ENCODE measurements around the gene S100PBP.

DNA sequence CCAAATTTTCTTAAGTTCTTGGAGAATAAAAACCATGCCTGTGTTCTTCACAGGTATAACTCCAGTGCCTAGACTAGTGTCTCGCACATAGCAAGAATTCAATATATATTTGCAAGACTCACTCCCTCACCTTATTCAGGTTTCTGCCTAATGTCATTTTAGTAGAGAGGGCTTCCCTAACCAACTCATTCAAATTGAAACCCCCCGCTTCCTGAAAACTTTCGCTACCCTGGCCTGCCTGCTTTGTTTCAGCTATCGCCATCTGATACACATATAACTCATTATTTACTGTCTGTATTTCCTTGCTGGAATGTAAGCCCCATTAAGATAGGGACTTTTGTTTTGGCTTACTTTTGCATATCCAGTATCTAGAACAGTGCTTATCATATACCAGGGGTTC lies 8.9 kb upstream of the S100PBP start:
- TF ChIP-seq, protein P1, sequence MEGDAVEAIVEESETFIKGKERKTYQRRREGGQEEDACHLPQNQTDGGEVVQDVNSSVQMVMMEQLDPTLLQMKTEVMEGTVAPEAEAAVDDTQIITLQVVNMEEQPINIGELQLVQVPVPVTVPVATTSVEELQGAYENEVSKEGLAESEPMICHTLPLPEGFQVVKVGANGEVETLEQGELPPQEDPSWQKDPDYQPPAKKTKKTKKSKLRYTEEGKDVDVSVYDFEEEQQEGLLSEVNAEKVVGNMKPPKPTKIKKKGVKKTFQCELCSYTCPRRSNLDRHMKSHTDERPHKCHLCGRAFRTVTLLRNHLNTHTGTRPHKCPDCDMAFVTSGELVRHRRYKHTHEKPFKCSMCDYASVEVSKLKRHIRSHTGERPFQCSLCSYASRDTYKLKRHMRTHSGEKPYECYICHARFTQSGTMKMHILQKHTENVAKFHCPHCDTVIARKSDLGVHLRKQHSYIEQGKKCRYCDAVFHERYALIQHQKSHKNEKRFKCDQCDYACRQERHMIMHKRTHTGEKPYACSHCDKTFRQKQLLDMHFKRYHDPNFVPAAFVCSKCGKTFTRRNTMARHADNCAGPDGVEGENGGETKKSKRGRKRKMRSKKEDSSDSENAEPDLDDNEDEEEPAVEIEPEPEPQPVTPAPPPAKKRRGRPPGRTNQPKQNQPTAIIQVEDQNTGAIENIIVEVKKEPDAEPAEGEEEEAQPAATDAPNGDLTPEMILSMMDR (IDR thresholded peaks at IDR 0.05; ENCODE audit: low read length), result no peak
- TF ChIP-seq EZH2phosphoT487 (IDR thresholded peaks at IDR 0.05; ENCODE audit: low read length) (no peak), EZH2 (optimal IDR thresholded peaks at IDR 0.05; ENCODE audit: low read depth, low read length) (no peak)
